ENCODE results near the gene SSUH2. TPM values are rescaled to one million over a fixed set of nuclear protein-coding genes. Genes with fewer than 3 reads are reported as not detected.

SSUH2 gene
- total and polyA plus RNA-seq, 2 of the 13 experiments (the other 11 are each of a cell fraction or from before 2014, with no cell fraction given), result 38.1 to 136 TPM

- TF ChIP-seq ZFP62 (CRISPR knock-in tag; IDR thresholded peaks at IDR 0.05), result no peak
- TF ChIP-seq, protein P1, sequence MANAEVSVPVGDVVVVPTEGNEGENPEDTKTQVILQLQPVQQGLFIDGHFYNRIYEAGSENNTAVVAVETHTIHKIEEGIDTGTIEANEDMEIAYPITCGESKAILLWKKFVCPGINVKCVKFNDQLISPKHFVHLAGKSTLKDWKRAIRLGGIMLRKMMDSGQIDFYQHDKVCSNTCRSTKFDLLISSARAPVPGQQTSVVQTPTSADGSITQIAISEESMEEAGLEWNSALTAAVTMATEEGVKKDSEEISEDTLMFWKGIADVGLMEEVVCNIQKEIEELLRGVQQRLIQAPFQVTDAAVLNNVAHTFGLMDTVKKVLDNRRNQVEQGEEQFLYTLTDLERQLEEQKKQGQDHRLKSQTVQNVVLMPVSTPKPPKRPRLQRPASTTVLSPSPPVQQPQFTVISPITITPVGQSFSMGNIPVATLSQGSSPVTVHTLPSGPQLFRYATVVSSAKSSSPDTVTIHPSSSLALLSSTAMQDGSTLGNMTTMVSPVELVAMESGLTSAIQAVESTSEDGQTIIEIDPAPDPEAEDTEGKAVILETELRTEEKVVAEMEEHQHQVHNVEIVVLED (CRISPR knock-in tag; IDR thresholded peaks at IDR 0.05; ENCODE audit: borderline replicate concordance), result no peak
- no peak for TF ChIP-seq PHB2 (IDR thresholded peaks at IDR 0.05; ENCODE audit: partially characterized antibody)
- TF ChIP-seq CSRNP2 (CRISPR knock-in tag; conservative IDR thresholded peaks at IDR 0.05; ENCODE audit: low read depth), result no peak
- TF ChIP-seq PAF1 (CRISPR knock-in tag; IDR thresholded peaks at IDR 0.05), result no peak
- TF ChIP-seq, protein P2, sequence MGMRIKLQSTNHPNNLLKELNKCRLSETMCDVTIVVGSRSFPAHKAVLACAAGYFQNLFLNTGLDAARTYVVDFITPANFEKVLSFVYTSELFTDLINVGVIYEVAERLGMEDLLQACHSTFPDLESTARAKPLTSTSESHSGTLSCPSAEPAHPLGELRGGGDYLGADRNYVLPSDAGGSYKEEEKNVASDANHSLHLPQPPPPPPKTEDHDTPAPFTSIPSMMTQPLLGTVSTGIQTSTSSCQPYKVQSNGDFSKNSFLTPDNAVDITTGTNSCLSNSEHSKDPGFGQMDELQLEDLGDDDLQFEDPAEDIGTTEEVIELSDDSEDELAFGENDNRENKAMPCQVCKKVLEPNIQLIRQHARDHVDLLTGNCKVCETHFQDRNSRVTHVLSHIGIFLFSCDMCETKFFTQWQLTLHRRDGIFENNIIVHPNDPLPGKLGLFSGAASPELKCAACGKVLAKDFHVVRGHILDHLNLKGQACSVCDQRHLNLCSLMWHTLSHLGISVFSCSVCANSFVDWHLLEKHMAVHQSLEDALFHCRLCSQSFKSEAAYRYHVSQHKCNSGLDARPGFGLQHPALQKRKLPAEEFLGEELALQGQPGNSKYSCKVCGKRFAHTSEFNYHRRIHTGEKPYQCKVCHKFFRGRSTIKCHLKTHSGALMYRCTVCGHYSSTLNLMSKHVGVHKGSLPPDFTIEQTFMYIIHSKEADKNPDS (CRISPR knock-in tag; IDR thresholded peaks at IDR 0.05), result no peak
- TF ChIP-seq ATF7 (IDR thresholded peaks at IDR 0.05), result no peak
- no peak for TF ChIP-seq ATF7 (CRISPR knock-in tag; IDR thresholded peaks at IDR 0.05)
- TF ChIP-seq KDM5B (CRISPR knock-in tag; IDR thresholded peaks at IDR 0.05; ENCODE audit: borderline replicate concordance), result no peak
- TF ChIP-seq, protein P3, sequence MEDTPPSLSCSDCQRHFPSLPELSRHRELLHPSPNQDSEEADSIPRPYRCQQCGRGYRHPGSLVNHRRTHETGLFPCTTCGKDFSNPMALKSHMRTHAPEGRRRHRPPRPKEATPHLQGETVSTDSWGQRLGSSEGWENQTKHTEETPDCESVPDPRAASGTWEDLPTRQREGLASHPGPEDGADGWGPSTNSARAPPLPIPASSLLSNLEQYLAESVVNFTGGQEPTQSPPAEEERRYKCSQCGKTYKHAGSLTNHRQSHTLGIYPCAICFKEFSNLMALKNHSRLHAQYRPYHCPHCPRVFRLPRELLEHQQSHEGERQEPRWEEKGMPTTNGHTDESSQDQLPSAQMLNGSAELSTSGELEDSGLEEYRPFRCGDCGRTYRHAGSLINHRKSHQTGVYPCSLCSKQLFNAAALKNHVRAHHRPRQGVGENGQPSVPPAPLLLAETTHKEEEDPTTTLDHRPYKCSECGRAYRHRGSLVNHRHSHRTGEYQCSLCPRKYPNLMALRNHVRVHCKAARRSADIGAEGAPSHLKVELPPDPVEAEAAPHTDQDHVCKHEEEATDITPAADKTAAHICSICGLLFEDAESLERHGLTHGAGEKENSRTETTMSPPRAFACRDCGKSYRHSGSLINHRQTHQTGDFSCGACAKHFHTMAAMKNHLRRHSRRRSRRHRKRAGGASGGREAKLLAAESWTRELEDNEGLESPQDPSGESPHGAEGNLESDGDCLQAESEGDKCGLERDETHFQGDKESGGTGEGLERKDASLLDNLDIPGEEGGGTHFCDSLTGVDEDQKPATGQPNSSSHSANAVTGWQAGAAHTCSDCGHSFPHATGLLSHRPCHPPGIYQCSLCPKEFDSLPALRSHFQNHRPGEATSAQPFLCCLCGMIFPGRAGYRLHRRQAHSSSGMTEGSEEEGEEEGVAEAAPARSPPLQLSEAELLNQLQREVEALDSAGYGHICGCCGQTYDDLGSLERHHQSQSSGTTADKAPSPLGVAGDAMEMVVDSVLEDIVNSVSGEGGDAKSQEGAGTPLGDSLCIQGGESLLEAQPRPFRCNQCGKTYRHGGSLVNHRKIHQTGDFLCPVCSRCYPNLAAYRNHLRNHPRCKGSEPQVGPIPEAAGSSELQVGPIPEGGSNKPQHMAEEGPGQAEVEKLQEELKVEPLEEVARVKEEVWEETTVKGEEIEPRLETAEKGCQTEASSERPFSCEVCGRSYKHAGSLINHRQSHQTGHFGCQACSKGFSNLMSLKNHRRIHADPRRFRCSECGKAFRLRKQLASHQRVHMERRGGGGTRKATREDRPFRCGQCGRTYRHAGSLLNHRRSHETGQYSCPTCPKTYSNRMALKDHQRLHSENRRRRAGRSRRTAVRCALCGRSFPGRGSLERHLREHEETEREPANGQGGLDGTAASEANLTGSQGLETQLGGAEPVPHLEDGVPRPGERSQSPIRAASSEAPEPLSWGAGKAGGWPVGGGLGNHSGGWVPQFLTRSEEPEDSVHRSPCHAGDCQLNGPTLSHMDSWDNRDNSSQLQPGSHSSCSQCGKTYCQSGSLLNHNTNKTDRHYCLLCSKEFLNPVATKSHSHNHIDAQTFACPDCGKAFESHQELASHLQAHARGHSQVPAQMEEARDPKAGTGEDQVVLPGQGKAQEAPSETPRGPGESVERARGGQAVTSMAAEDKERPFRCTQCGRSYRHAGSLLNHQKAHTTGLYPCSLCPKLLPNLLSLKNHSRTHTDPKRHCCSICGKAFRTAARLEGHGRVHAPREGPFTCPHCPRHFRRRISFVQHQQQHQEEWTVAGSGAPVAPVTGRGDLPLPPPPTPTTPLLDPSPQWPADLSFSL (CRISPR knock-in tag; IDR thresholded peaks at IDR 0.05), result no peak
- no peak for TF ChIP-seq HES4 (CRISPR knock-in tag; IDR thresholded peaks at IDR 0.05; ENCODE audit: borderline replicate concordance)
- TF ChIP-seq NFKB2 (CRISPR knock-in tag; IDR thresholded peaks at IDR 0.05; ENCODE audit: borderline replicate concordance), result no peak
- no peak for TF ChIP-seq ATF1 (CRISPR knock-in tag; IDR thresholded peaks at IDR 0.05)
- peak; percentile 73 for TF ChIP-seq ARID3A (IDR thresholded peaks at IDR 0.05; ENCODE audit: low read depth, low read length)
- TF ChIP-seq TMF1 (CRISPR knock-in tag; IDR thresholded peaks at IDR 0.05; ENCODE audit: low read depth), result no peak
These were observed 10.8 kb upstream of the SSUH2 start (continued) for GRCh38 chr3:8655387-8655835.

All from HepG2 (cell line).